OCI-LY1 (cell line): ENCODE measurements around the gene ATP6V1A.

Experiments used
- EZH2 ChIP-seq: fragments of 200-600 bp; sonication (generic), shearing (Covaris generic); IDR thresholded peaks from 2 replicates; pipeline ENCODE4 v1.8.0; 2017; ENCODE audit warnings: borderline replicate concordance, mixed run types, mild to moderate bottlenecking, antibody characterized with exemption, low read length, moderate library complexity, mixed read lengths
- TF ChIP-seq, protein P1 (sequence below): fragments of 200-600 bp; sonication (generic), shearing (Covaris generic); IDR thresholded peaks from 2 replicates; pipeline ENCODE4 v1.5.1; 2017; ENCODE audit warnings: mild to moderate bottlenecking, antibody characterized with exemption, low read length, moderate library complexity, mixed read lengths

DNA sequence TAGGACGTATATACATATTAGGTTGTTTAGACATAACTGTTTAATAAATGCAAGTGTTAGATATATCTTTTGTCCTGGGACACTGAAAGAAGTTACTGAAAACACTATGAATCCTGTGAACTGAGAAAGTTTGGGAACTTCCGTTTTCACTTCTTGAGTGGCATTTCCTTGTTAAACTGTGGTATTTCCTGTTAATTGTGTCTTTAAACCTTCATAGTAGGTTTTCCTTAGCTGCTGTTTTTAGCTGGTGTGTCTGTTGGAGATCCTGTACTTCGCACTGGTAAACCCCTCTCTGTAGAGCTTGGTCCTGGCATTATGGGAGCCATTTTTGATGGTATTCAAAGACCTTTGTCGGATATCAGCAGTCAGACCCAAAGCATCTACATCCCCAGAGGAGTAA lies 37.1 kb downstream of the ATP6V1A start:
- TF ChIP-seq, protein P1, sequence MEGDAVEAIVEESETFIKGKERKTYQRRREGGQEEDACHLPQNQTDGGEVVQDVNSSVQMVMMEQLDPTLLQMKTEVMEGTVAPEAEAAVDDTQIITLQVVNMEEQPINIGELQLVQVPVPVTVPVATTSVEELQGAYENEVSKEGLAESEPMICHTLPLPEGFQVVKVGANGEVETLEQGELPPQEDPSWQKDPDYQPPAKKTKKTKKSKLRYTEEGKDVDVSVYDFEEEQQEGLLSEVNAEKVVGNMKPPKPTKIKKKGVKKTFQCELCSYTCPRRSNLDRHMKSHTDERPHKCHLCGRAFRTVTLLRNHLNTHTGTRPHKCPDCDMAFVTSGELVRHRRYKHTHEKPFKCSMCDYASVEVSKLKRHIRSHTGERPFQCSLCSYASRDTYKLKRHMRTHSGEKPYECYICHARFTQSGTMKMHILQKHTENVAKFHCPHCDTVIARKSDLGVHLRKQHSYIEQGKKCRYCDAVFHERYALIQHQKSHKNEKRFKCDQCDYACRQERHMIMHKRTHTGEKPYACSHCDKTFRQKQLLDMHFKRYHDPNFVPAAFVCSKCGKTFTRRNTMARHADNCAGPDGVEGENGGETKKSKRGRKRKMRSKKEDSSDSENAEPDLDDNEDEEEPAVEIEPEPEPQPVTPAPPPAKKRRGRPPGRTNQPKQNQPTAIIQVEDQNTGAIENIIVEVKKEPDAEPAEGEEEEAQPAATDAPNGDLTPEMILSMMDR, result no peak
- no peak for TF ChIP-seq EZH2
